ENCODE data around the gene GTF2I.

DNA sequence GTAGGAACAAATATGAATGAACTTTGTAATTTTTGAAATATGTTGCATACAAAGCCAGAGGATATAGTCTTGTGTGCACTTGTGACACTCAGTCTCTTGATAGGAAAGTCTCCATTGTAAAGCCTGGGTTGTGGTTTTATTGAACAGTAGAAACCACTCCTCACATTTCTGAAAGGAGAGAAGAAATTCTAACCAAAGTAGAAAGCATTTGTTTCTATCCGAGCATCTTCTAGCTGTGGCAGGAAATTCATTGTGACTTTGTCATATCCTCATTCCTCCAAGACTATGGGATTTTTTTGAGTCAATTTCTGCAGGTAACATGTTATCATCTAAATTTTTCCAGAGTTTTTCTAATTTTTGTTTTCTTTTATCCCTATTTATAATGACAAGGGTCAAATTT, 60.8 kb downstream of the GTF2I start:
- TF ChIP-seq, protein P1, sequence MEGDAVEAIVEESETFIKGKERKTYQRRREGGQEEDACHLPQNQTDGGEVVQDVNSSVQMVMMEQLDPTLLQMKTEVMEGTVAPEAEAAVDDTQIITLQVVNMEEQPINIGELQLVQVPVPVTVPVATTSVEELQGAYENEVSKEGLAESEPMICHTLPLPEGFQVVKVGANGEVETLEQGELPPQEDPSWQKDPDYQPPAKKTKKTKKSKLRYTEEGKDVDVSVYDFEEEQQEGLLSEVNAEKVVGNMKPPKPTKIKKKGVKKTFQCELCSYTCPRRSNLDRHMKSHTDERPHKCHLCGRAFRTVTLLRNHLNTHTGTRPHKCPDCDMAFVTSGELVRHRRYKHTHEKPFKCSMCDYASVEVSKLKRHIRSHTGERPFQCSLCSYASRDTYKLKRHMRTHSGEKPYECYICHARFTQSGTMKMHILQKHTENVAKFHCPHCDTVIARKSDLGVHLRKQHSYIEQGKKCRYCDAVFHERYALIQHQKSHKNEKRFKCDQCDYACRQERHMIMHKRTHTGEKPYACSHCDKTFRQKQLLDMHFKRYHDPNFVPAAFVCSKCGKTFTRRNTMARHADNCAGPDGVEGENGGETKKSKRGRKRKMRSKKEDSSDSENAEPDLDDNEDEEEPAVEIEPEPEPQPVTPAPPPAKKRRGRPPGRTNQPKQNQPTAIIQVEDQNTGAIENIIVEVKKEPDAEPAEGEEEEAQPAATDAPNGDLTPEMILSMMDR (IDR thresholded peaks at IDR 0.05) = no peak
- no peak for TF ChIP-seq POLR2A (IDR thresholded peaks at IDR 0.05)

Measured in adrenal gland (tissue), 5 donors.